CD4-positive, CD25-positive, alpha-beta regulatory T cell (primary cell): ENCODE data around the gene BASP1. TPM values are rescaled to one million over a fixed set of nuclear protein-coding genes. Genes with fewer than 3 reads are reported as not detected.
"Not testable (repeated sequence)": the region's sequence is repeated elsewhere in the genome, so short reads cannot be mapped to it uniquely, and the experiment has no call there.

Source experiments
- ATAC-seq, 2 donors: fragments of 150-1000 bp; cut with Tn5 transposase; one replicate each; pipeline ENCODE4 v1.10.0; 2021; ENCODE audit warnings: low read depth in 2 of 2, moderate number of reproducible peaks in 2 of 2, moderate library complexity in 1 of 2
- DNase-seq, 3 donors: peaks; one replicate each; pipeline versions ENCODE4 v3.0.0 to v3.0.0-alpha.2; 2012 to 2022; ENCODE audit warnings: mixed read lengths in 1 of 3
- H3K27ac ChIP-seq: one replicate; pipeline ENCODE4 v1.7.0; 2013; ENCODE audit warnings: mild to moderate bottlenecking, low read length; ENCODE audit not compliant: insufficient read depth, poor library complexity, severe bottlenecking
- H3K27me3 ChIP-seq: one replicate; pipeline ENCODE4 v1.7.0; 2013; ENCODE audit warnings: low read length; ENCODE audit not compliant: control insufficient read depth, insufficient read depth
- H3K36me3 ChIP-seq: one replicate; pipeline ENCODE4 v1.7.0; 2013; ENCODE audit warnings: mild to moderate bottlenecking, low read length, moderate library complexity; ENCODE audit not compliant: control insufficient read depth, insufficient read depth
- H3K4me1 ChIP-seq: 2 replicates; pipeline ENCODE4 v1.7.0; 2013; ENCODE audit warnings: mild to moderate bottlenecking, low read length; ENCODE audit not compliant: insufficient read depth, control insufficient read depth, poor library complexity, severe bottlenecking
- H3K4me3 ChIP-seq: one replicate; pipeline ENCODE4 v1.7.0; 2013; ENCODE audit warnings: low read depth, mild to moderate bottlenecking, low read length, moderate library complexity
- H3K9me3 ChIP-seq, 2 experiments: 1 replicate in 1 of 2; 2 replicates in 1 of 2; pipeline ENCODE4 v1.7.0; 2013; ENCODE audit warnings: low read length in 2 of 2, mild to moderate bottlenecking in 1 of 2, moderate library complexity in 1 of 2; ENCODE audit not compliant: control insufficient read depth in 2 of 2
- H3K27ac Mint-ChIP-seq, 3 donors: one replicate each; pipeline ENCODE4 v1.8.0; 2020 to 2022; ENCODE audit warnings: mild to moderate bottlenecking in 3 of 3, mixed read lengths in 3 of 3, moderate library complexity in 2 of 3
- H3K27me3 Mint-ChIP-seq: one replicate; pipeline ENCODE4 v1.8.0; 2022; ENCODE audit warnings: mild to moderate bottlenecking, mixed read lengths
- H3K36me3 Mint-ChIP-seq: one replicate; pipeline ENCODE4 v1.8.0; 2020; ENCODE audit warnings: mixed read lengths
- H3K4me1 Mint-ChIP-seq, 4 donors: one replicate each; pipeline ENCODE4 v1.8.0; 2020 to 2022; ENCODE audit warnings: mixed read lengths in 4 of 4, mild to moderate bottlenecking in 1 of 4
- H3K4me3 Mint-ChIP-seq, 4 donors: one replicate each; pipeline ENCODE4 v1.8.0; 2020 to 2022; ENCODE audit warnings: mild to moderate bottlenecking in 4 of 4, mixed read lengths in 4 of 4, moderate library complexity in 3 of 4
- H3K9me3 Mint-ChIP-seq, 7 donors: one replicate each; pipeline ENCODE4 v1.8.0; 2020 to 2022; ENCODE audit warnings: mixed read lengths in 7 of 7, mild to moderate bottlenecking in 3 of 7, moderate library complexity in 2 of 7
- polyA plus RNA-seq, 4 donors: library from polyadenylated mRNA; unstranded; fragments of 300-500 nt; fragmentation: Illumina TruSeq; gene quantifications; one replicate each; pipeline ENCODE4 v1.2.3, GENCODE V29; 2021
- total RNA-seq: library from RNA; stranded (reverse); gene quantifications from one replicate; pipeline ENCODE4 v1.2.3, GENCODE V29; 2022

The BASP1 gene
- total and polyA plus RNA-seq, 5 donors from 2014 or later: 0.51 to 2.8 (median 1.6) TPM

GRCh38 chr5:17249841-17250240 is 32.4 kb downstream of the BASP1 start:
- not testable (repeated sequence) for H3K36me3 ChIP-seq, H3K4me3 Mint-ChIP-seq, H3K27me3 Mint-ChIP-seq, H3K4me1 ChIP-seq, H3K27ac Mint-ChIP-seq, H3K27me3 ChIP-seq, H3K36me3 Mint-ChIP-seq, DNase-seq, H3K4me3 ChIP-seq, H3K4me1 Mint-ChIP-seq, H3K27ac ChIP-seq, ATAC-seq, H3K9me3 Mint-ChIP-seq, H3K9me3 ChIP-seq

GRCh38 chr5:17252543-17252942 is 35.1 kb downstream of the BASP1 start:
- H3K27me3 Mint-ChIP-seq: no peaks in the 10 kb centered on the region
- H3K4me3 ChIP-seq: no peak overlapping the region
- H3K36me3 Mint-ChIP-seq: no peaks in the 10 kb centered on the region
- no peak overlapping the region for H3K27ac ChIP-seq
- H3K27me3 ChIP-seq: no peaks in the 10 kb centered on the region
- no peak overlapping the region for H3K4me3 Mint-ChIP-seq
- no peaks in the 10 kb centered on the region for H3K36me3 ChIP-seq
- no peaks in the 10 kb centered on the region for H3K9me3 ChIP-seq
- H3K4me1 ChIP-seq: no peaks in the 10 kb centered on the region
- no peak for ATAC-seq
- peaks cover 0 to 4% (median 3%) of the 10 kb centered on the region in 7 donors for H3K9me3 Mint-ChIP-seq
- H3K4me1 Mint-ChIP-seq: no peaks in the 10 kb centered on the region
- no peak overlapping the region for H3K27ac Mint-ChIP-seq
- DNase-seq: no peak

GRCh38 chr5:17255471-17256021 is 38.1 kb downstream of the BASP1 start:
- Histone ChIP-seq H3K27me3 (no peaks in the 10 kb centered on the region), H3K4me1 (no peaks in the 10 kb centered on the region), H3K4me3 (no peak overlapping the region), H3K9me3 (no peaks in the 10 kb centered on the region), H3K36me3 (no peaks in the 10 kb centered on the region), H3K27ac (no peak overlapping the region)
- H3K9me3 Mint-ChIP-seq: peaks cover 1 to 7% (median 4%) of the 10 kb centered on the region in 7 donors
- no peaks in the 10 kb centered on the region for H3K4me1 Mint-ChIP-seq
- no peak for DNase-seq
- no peaks in the 10 kb centered on the region for H3K36me3 Mint-ChIP-seq
- H3K4me3 Mint-ChIP-seq: no peak overlapping the region
- peak; percentile 22 to 28 for ATAC-seq
- H3K27me3 Mint-ChIP-seq: no peaks in the 10 kb centered on the region
- peak overlapping the region in 1 of 3 donors; percentile 40 for H3K27ac Mint-ChIP-seq

- H3K4me3 Mint-ChIP-seq: no peak overlapping the region
Measured at GRCh38 chr5:17256171-17256570, 38.7 kb downstream of the BASP1 start.

GRCh38 chr5:17256839-17257238 is 39.4 kb downstream of the BASP1 start:
- H3K27ac Mint-ChIP-seq: no peak overlapping the region
- H3K27me3 Mint-ChIP-seq: no peaks in the 10 kb centered on the region
- no peaks in the 10 kb centered on the region for H3K9me3 ChIP-seq
- no peak overlapping the region for H3K4me3 ChIP-seq
- no peaks in the 10 kb centered on the region for H3K36me3 Mint-ChIP-seq
- peaks cover 0 to 7% (median 3%) of the 10 kb centered on the region in 7 donors for H3K9me3 Mint-ChIP-seq
- ATAC-seq (no peak), DNase-seq (no peak)
- H3K4me1 ChIP-seq: no peaks in the 10 kb centered on the region
- H3K36me3 ChIP-seq: no peaks in the 10 kb centered on the region
- H3K27me3 ChIP-seq: no peaks in the 10 kb centered on the region
- H3K4me1 Mint-ChIP-seq: no peaks in the 10 kb centered on the region
- no peak overlapping the region for H3K27ac ChIP-seq
- H3K4me3 Mint-ChIP-seq: no peak overlapping the region

More at GRCh38 chr5:17256171-17256570, 38.7 kb downstream of the BASP1 start:
- no peak for ATAC-seq
- no peak overlapping the region for H3K4me3 ChIP-seq
- H3K27ac ChIP-seq: no peak overlapping the region
- no peak for DNase-seq
- no peaks in the 10 kb centered on the region for H3K27me3 ChIP-seq
- no peaks in the 10 kb centered on the region for H3K4me1 ChIP-seq
- no peaks in the 10 kb centered on the region for H3K9me3 ChIP-seq
- H3K9me3 Mint-ChIP-seq: peaks cover 1 to 7% (median 3%) of the 10 kb centered on the region in 7 donors
- H3K36me3 ChIP-seq: no peaks in the 10 kb centered on the region
- no peaks in the 10 kb centered on the region for H3K27me3 Mint-ChIP-seq
- no peak overlapping the region for H3K27ac Mint-ChIP-seq
- no peaks in the 10 kb centered on the region for H3K4me1 Mint-ChIP-seq
- H3K36me3 Mint-ChIP-seq: no peaks in the 10 kb centered on the region

- no peaks in the 10 kb centered on the region for H3K27me3 Mint-ChIP-seq
- H3K4me3 Mint-ChIP-seq: no peak overlapping the region
- no peaks in the 10 kb centered on the region for H3K4me1 Mint-ChIP-seq
- Histone ChIP-seq H3K4me1 (no peaks in the 10 kb centered on the region), H3K4me3 (no peak overlapping the region), H3K9me3 (no peaks in the 10 kb centered on the region), H3K27ac (no peak overlapping the region), H3K36me3 (no peaks in the 10 kb centered on the region), H3K27me3 (no peaks in the 10 kb centered on the region)
- peaks cover 0 to 7% (median 3%) of the 10 kb centered on the region in 7 donors for H3K9me3 Mint-ChIP-seq
- DNase-seq (no peak), ATAC-seq (peak; percentile 31 to 54)
- H3K36me3 Mint-ChIP-seq: no peaks in the 10 kb centered on the region
- H3K27ac Mint-ChIP-seq: no peak overlapping the region
Measured at GRCh38 chr5:17257705-17258273, 40.4 kb downstream of the BASP1 start.

- no peaks in the 10 kb centered on the region for H3K27me3 Mint-ChIP-seq
Measured at GRCh38 chr5:17258431-17258830, 41.0 kb downstream of the BASP1 start.

GRCh38 chr5:17259012-17259411 is 41.6 kb downstream of the BASP1 start:
- not testable (repeated sequence) for H3K27ac ChIP-seq, H3K4me3 Mint-ChIP-seq, H3K4me3 ChIP-seq, H3K27ac Mint-ChIP-seq, H3K4me1 Mint-ChIP-seq, H3K9me3 Mint-ChIP-seq, H3K36me3 ChIP-seq, H3K27me3 Mint-ChIP-seq, H3K36me3 Mint-ChIP-seq, H3K9me3 ChIP-seq, H3K4me1 ChIP-seq, H3K27me3 ChIP-seq, ATAC-seq, DNase-seq

More at GRCh38 chr5:17258431-17258830, 41.0 kb downstream of the BASP1 start:
- Histone ChIP-seq H3K27me3 (no peaks in the 10 kb centered on the region), H3K27ac (no peak overlapping the region), H3K4me3 (no peak overlapping the region), H3K36me3 (no peaks in the 10 kb centered on the region), H3K4me1 (no peaks in the 10 kb centered on the region), H3K9me3 (no peaks in the 10 kb centered on the region)
- Mint-ChIP-seq H3K9me3 (peaks cover 2 to 6% (median 4%) of the 10 kb centered on the region in 7 donors), H3K27ac (no peak overlapping the region), H3K36me3 (no peaks in the 10 kb centered on the region), H3K4me1 (no peaks in the 10 kb centered on the region), H3K4me3 (no peak overlapping the region)
- ATAC-seq (no peak), DNase-seq (no peak)
